Neural cell (in vitro differentiated cells): ENCODE measurements around the gene APOL4. TPM values are rescaled to one million over a fixed set of nuclear protein-coding genes. Genes with fewer than 3 reads are reported as not detected.

Experiments
- H2AFZ ChIP-seq: fragments of 200-600, 300-800 bp; sonication (generic), shearing (Covaris generic); 2 replicates; pipeline ENCODE4 v1.6.0; 2014; ENCODE audit warnings: low read depth, mild to moderate bottlenecking, antibody characterized with exemption, low read length, moderate library complexity
- H3F3A ChIP-seq: fragments of 200-600 bp; shearing (Covaris generic); 2 replicates; pipeline ENCODE4 v1.6.1; 2016; ENCODE audit warnings: mild to moderate bottlenecking, moderate library complexity, mixed read lengths, antibody characterized with exemption, low read length; ENCODE audit not compliant: insufficient read depth, poor library complexity, severe bottlenecking
- H3K27ac ChIP-seq: fragments of 200-600, 300-800 bp; sonication (generic), shearing (Covaris generic); 2 replicates; pipeline ENCODE4 v1.5.1; 2014; ENCODE audit warnings: mild to moderate bottlenecking, low read length, moderate library complexity
- H3K27me3 ChIP-seq: fragments of 300-800, 200-600 bp; sonication (generic), shearing (Covaris generic); 2 replicates; pipeline ENCODE4 v1.6.0; 2014; ENCODE audit warnings: mild to moderate bottlenecking, low read depth, low read length, moderate library complexity; ENCODE audit not compliant: insufficient read depth
- H3K36me3 ChIP-seq: fragments of 300-800, 200-600 bp; sonication (generic), shearing (Covaris generic); 2 replicates; pipeline ENCODE4 v1.5.1; 2014; ENCODE audit warnings: mild to moderate bottlenecking, antibody characterized with exemption, low read length, moderate library complexity; ENCODE audit not compliant: insufficient read depth
- H3K4me2 ChIP-seq: fragments of 300-800, 200-600 bp; sonication (generic), shearing (Covaris generic); 2 replicates; pipeline ENCODE4 v1.6.0; 2014; ENCODE audit warnings: mild to moderate bottlenecking, low read length
- H3K4me3 ChIP-seq: fragments of 300-800, 200-600 bp; sonication (generic), shearing (Covaris generic); 2 replicates; pipeline ENCODE4 v1.5.1; 2014; ENCODE audit warnings: mild to moderate bottlenecking, low read length, moderate library complexity
- H3K79me2 ChIP-seq: fragments of 200-600 bp; shearing (Covaris generic); replicated peaks from 2 replicates; pipeline ENCODE4 v1.6.0; 2014; ENCODE audit warnings: mild to moderate bottlenecking, low read length, moderate library complexity; ENCODE audit not compliant: insufficient read depth
- H3K9ac ChIP-seq: fragments of 300-800, 200-600 bp; sonication (generic), shearing (Covaris generic); 2 replicates; pipeline ENCODE4 v1.6.1; 2016; ENCODE audit warnings: mild to moderate bottlenecking, low read length, mixed read lengths
- H3K9me2 ChIP-seq: fragments of 200-600 bp; shearing (Covaris generic); 2 replicates; pipeline ENCODE4 v1.6.1; 2016; ENCODE audit warnings: mild to moderate bottlenecking, low read length, mixed read lengths; ENCODE audit not compliant: insufficient read depth
- H3K9me3 ChIP-seq: fragments of 200-600, 300-800 bp; sonication (generic), shearing (Covaris generic); 2 replicates; pipeline ENCODE4 v1.6.1; 2016; ENCODE audit warnings: mild to moderate bottlenecking, mixed run types, low read length, moderate library complexity, mixed read lengths
- H4K20me1 ChIP-seq: fragments of 200-600 bp; shearing (Covaris generic); 2 replicates; pipeline ENCODE4 v1.6.1; 2016; ENCODE audit warnings: mild to moderate bottlenecking, mixed run types; ENCODE audit not compliant: insufficient read depth
- EP300 ChIP-seq: fragments of 450-650 bp; conservative IDR thresholded peaks from 2 replicates; pipeline ENCODE4 v1.6.1; 2014; ENCODE audit warnings: antibody characterized with exemption, mild to moderate bottlenecking, moderate library complexity; ENCODE audit not compliant: poor library complexity, severe bottlenecking
- EZH2 ChIP-seq: fragments of 200-600, 300-800 bp; shearing (Covaris generic), sonication (generic); IDR thresholded peaks from 2 replicates; pipeline ENCODE4 v1.6.1; 2014; ENCODE audit warnings: antibody characterized with exemption, low read length, borderline replicate concordance, mild to moderate bottlenecking; ENCODE audit not compliant: insufficient read depth, poor library complexity, severe bottlenecking
- MXI1 ChIP-seq: fragments of 450-650 bp; conservative IDR thresholded peaks from 2 replicates; pipeline ENCODE4 v1.6.1; 2014; ENCODE audit warnings: antibody characterized with exemption, mild to moderate bottlenecking; ENCODE audit not compliant: poor library complexity, severe bottlenecking
- POLR2AphosphoS5 ChIP-seq: IDR thresholded peaks from 2 replicates; pipeline ENCODE4 v1.6.1; 2012
- RAD21 ChIP-seq: fragments of 450-650 bp; conservative IDR thresholded peaks from 2 replicates; pipeline ENCODE4 v1.6.1; 2014; ENCODE audit warnings: antibody characterized with exemption, mild to moderate bottlenecking, moderate library complexity
- SMC3 ChIP-seq: fragments of 450-650 bp; conservative IDR thresholded peaks from 2 replicates; pipeline ENCODE4 v1.6.1; 2014; ENCODE audit warnings: antibody characterized with exemption, mild to moderate bottlenecking, moderate library complexity; ENCODE audit not compliant: poor library complexity
- TAF1 ChIP-seq: IDR thresholded peaks from 2 replicates; pipeline ENCODE4 v1.6.1; 2012; ENCODE audit warnings: low read depth
- polyA plus RNA-seq: library from polyadenylated mRNA; depleted of rRNA; stranded (reverse); fragments of >200 nt; gene quantifications from 2 replicates; pipeline ENCODE4 v1.2.3, GENCODE V29; 2014
- TF ChIP-seq, protein P1 (sequence below): fragments of 450-650 bp; IDR thresholded peaks from 2 replicates; pipeline ENCODE4 v1.5.1; 2014; ENCODE audit warnings: antibody characterized with exemption, mild to moderate bottlenecking, moderate library complexity; ENCODE audit not compliant: poor library complexity, severe bottlenecking
- TF ChIP-seq, protein P2 (sequence below): IDR thresholded peaks from 2 replicates; pipeline ENCODE4 v1.6.1; 2012; ENCODE audit warnings: borderline replicate concordance

Gene APOL4
- polyA plus RNA-seq, 1 donor from 2014 or later = not detected

DNA sequence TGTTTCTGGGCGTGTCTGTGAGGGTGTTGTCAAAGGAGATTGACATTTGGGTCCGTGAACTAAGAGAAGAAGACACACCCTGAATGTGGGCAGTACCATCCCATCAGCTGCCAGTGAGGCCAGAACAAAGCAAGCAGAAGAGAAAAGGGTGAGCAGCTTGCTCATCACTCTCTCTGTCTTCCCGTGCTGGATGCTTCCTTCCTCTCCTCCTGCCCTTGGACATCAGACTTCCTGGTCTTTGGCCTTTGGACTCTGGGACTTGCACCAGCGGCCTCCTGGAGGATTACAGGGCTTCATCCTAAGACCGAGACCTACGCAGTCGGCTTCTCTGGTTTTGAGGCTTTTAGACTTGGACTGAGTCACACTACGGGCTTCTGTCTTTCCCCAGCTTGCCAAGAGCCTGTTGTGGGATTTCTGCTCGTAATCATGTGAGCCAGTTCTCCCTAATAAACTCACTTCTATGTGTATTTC is 18.9 kb upstream of the APOL4 start:
- Histone ChIP-seq H3K4me2 (no peak overlapping the region), H3F3A (no peaks in the 10 kb centered on the region)
- TF ChIP-seq MXI1 (no peak), EZH2 (no peak), POLR2AphosphoS5 (no peak), RAD21 (no peak)
- TF ChIP-seq, protein P1, sequence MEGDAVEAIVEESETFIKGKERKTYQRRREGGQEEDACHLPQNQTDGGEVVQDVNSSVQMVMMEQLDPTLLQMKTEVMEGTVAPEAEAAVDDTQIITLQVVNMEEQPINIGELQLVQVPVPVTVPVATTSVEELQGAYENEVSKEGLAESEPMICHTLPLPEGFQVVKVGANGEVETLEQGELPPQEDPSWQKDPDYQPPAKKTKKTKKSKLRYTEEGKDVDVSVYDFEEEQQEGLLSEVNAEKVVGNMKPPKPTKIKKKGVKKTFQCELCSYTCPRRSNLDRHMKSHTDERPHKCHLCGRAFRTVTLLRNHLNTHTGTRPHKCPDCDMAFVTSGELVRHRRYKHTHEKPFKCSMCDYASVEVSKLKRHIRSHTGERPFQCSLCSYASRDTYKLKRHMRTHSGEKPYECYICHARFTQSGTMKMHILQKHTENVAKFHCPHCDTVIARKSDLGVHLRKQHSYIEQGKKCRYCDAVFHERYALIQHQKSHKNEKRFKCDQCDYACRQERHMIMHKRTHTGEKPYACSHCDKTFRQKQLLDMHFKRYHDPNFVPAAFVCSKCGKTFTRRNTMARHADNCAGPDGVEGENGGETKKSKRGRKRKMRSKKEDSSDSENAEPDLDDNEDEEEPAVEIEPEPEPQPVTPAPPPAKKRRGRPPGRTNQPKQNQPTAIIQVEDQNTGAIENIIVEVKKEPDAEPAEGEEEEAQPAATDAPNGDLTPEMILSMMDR = no peak

DNA sequence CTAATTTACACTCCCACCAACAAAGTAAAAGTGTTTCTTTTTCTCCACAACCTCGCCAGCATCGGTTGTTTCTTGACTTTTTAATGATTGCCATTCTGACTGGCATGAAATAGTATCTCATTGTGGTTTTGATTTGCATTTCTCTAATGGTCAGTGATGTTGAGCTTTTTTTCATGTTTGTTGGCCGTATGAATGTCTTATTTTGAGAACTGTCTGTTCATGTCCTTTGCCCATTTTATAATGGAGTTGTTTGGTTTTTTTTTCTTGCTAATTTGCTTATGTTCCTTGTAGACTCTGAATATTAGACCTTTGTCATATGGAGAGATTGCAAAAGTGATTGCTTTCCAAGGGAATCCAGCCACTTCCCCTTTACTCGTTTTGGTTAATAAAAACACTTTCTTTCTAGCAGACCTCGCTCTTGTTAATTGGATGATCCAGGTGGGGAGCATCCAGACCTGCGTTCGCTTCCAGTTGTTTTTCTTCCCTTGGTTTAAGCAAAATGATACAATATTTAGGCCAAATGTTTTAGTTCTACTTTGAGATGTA is 17.1 kb upstream of the APOL4 start:
- Histone ChIP-seq H3K4me2 (no peak overlapping the region), H3K9ac (no peak overlapping the region), H4K20me1 (no peaks in the 10 kb centered on the region), H3K9me3 (no peaks in the 10 kb centered on the region), H3F3A (no peaks in the 10 kb centered on the region), H3K27me3 (no peaks in the 10 kb centered on the region), H3K9me2 (no peaks in the 10 kb centered on the region), H3K79me2 (no peaks in the 10 kb centered on the region), H2AFZ (no peak overlapping the region), H3K27ac (no peak overlapping the region), H3K36me3 (no peaks in the 10 kb centered on the region), H3K4me3 (no peak overlapping the region)
- TF ChIP-seq TAF1 (no peak), POLR2AphosphoS5 (no peak), SMC3 (no peak), EZH2 (no peak), MXI1 (no peak), RAD21 (no peak), EP300 (no peak)
- TF ChIP-seq, protein P2, sequence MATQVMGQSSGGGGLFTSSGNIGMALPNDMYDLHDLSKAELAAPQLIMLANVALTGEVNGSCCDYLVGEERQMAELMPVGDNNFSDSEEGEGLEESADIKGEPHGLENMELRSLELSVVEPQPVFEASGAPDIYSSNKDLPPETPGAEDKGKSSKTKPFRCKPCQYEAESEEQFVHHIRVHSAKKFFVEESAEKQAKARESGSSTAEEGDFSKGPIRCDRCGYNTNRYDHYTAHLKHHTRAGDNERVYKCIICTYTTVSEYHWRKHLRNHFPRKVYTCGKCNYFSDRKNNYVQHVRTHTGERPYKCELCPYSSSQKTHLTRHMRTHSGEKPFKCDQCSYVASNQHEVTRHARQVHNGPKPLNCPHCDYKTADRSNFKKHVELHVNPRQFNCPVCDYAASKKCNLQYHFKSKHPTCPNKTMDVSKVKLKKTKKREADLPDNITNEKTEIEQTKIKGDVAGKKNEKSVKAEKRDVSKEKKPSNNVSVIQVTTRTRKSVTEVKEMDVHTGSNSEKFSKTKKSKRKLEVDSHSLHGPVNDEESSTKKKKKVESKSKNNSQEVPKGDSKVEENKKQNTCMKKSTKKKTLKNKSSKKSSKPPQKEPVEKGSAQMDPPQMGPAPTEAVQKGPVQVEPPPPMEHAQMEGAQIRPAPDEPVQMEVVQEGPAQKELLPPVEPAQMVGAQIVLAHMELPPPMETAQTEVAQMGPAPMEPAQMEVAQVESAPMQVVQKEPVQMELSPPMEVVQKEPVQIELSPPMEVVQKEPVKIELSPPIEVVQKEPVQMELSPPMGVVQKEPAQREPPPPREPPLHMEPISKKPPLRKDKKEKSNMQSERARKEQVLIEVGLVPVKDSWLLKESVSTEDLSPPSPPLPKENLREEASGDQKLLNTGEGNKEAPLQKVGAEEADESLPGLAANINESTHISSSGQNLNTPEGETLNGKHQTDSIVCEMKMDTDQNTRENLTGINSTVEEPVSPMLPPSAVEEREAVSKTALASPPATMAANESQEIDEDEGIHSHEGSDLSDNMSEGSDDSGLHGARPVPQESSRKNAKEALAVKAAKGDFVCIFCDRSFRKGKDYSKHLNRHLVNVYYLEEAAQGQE = no peak
- TF ChIP-seq, protein P1 = no peak

More for the DNA sequence above, 18.9 kb upstream of the APOL4 start:
- H3K9ac ChIP-seq = no peak overlapping the region
- no peaks in the 10 kb centered on the region for H3K27me3 ChIP-seq
- H2AFZ ChIP-seq = no peak overlapping the region
- no peak overlapping the region for H3K4me3 ChIP-seq
- H3K9me2 ChIP-seq = no peaks in the 10 kb centered on the region
- no peaks in the 10 kb centered on the region for H3K9me3 ChIP-seq
- no peaks in the 10 kb centered on the region for H4K20me1 ChIP-seq
- no peaks in the 10 kb centered on the region for H3K79me2 ChIP-seq
- no peak overlapping the region for H3K27ac ChIP-seq
- H3K36me3 ChIP-seq = no peaks in the 10 kb centered on the region
